Measurements from ENCODE around the gene TMEM132D.

DNA sequence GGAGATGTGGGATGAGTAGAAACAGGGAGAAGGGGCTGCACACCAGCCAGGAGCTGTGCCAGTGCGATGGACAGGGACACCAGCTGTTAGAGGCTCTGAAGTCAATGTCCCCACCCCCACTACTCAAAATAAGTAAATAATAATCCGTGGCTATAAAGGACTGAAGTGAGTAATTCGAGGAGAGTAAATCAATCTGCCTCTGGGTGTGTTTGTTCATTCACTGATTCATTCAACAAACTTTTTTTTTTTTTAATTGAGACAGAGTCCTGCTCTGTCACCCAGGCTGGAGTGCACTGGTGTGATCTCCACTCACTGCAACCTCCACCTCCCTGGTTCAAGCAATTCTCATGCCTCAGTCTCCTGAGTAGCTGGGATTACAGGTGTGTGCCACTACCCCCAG lies 363.6 kb downstream of the TMEM132D start:
- TF ChIP-seq, protein P1, sequence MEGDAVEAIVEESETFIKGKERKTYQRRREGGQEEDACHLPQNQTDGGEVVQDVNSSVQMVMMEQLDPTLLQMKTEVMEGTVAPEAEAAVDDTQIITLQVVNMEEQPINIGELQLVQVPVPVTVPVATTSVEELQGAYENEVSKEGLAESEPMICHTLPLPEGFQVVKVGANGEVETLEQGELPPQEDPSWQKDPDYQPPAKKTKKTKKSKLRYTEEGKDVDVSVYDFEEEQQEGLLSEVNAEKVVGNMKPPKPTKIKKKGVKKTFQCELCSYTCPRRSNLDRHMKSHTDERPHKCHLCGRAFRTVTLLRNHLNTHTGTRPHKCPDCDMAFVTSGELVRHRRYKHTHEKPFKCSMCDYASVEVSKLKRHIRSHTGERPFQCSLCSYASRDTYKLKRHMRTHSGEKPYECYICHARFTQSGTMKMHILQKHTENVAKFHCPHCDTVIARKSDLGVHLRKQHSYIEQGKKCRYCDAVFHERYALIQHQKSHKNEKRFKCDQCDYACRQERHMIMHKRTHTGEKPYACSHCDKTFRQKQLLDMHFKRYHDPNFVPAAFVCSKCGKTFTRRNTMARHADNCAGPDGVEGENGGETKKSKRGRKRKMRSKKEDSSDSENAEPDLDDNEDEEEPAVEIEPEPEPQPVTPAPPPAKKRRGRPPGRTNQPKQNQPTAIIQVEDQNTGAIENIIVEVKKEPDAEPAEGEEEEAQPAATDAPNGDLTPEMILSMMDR (conservative IDR thresholded peaks at IDR 0.05; ENCODE audit: low read length) = no peak
- TF ChIP-seq EZH2phosphoT487 (IDR thresholded peaks at IDR 0.05; ENCODE audit: borderline replicate concordance, low read depth, low read length) = no peak

All from OCI-LY7 (cell line).